GM12864 (cell line): ENCODE results near the gene CCL17.

Experiments used
- DNase-seq: peaks from one replicate; pipeline ENCODE4 v3.0.0-alpha.2; 2011; ENCODE audit warnings: low read depth
- H3K4me3 ChIP-seq: 2 replicates; pipeline ENCODE4 v1.5.1; 2011; ENCODE audit warnings: mild to moderate bottlenecking, low read depth, low read length, control low read depth
- CTCF ChIP-seq: IDR thresholded peaks from 2 replicates; pipeline ENCODE4 v1.5.1; 2011; ENCODE audit warnings: low read depth, mild to moderate bottlenecking, moderate library complexity, low read length, control low read depth, inconsistent platforms; ENCODE audit errors: missing control alignments

The CCL17 gene

GRCh38 chr16:57379579-57379978 lies 25.0 kb upstream of the CCL17 start:
- H3K4me3 ChIP-seq: no peak overlapping the region
- TF ChIP-seq CTCF: no peak
- DNase-seq: no peak

- no peak for DNase-seq
- H3K4me3 ChIP-seq: no peak overlapping the region
- TF ChIP-seq CTCF: no peak
These were observed 23.7 kb upstream of the CCL17 start for GRCh38 chr16:57380671-57381462.

GRCh38 chr16:57381791-57382534 lies 22.6 kb upstream of the CCL17 start:
- TF ChIP-seq CTCF: no peak
- no peak overlapping the region for H3K4me3 ChIP-seq
- no peak for DNase-seq

- DNase-seq: no peak
- peak; percentile 2 for TF ChIP-seq CTCF
- no peak overlapping the region for H3K4me3 ChIP-seq
These were observed 21.9 kb upstream of the CCL17 start for GRCh38 chr16:57382535-57383275.

GRCh38 chr16:57383276-57384247 lies 21.0 kb upstream of the CCL17 start:
- no peak overlapping the region for H3K4me3 ChIP-seq
- no peak for TF ChIP-seq CTCF
- no peak for DNase-seq
